A549 treated with ZK216348 at 1 μM for 4 hours (cell line): ENCODE data around the gene DEFB112. TPM values are rescaled to one million over a fixed set of nuclear protein-coding genes. Genes with fewer than 3 reads are reported as not detected.

Source experiments
- total RNA-seq: library from RNA; stranded (reverse); fragments of 200-300 nt; extraction: Qiagen RNA extraction; gene quantifications from 5 replicates; pipeline ENCODE4 v1.2.3, GENCODE V29; 2022; ENCODE audit warnings: low read depth

Gene DEFB112
- total RNA-seq, result not detected in 5 replicates

GRCh38 chr6:50049829-50050228, at the start of gene DEFB112:
TSS of gene DEFB112 (minus strand) at chr6:50049929. CDS start at chr6:50049869, 60 bp downstream.

GRCh38 chr6:50021894-50022293, 27.8 kb downstream of the DEFB112 start, which contains the start of gene DEFB110:
TSS of gene DEFB110 (minus strand) at chr6:50021994. CDS start at chr6:50021935, 59 bp downstream.

Other genes starting within 250 kb of the DEFB112 start
- gene CRISP1, start 183.4 kb downstream of the DEFB112 start, total RNA-seq, result not detected in 5 replicates
- not detected in 5 replicates for gene DEFB114, start 85.8 kb downstream of the DEFB112 start, total RNA-seq
- gene DEFB113, start 80.3 kb downstream of the DEFB112 start, total RNA-seq, result not detected in 5 replicates
- gene DEFB110, start 27.9 kb downstream of the DEFB112 start, total RNA-seq, result not detected in 5 replicates